Subcutaneous abdominal adipose tissue (tissue), 5 donors: ENCODE data around the gene ENAH.

Source experiments
- H3K27ac ChIP-seq: one replicate; pipeline ENCODE4 v1.7.0; 2013; ENCODE audit warnings: low read depth, mild to moderate bottlenecking, inconsistent platforms, low read length, moderate library complexity
- H3K27me3 ChIP-seq, 5 donors: one replicate each; pipeline ENCODE4 v1.7.0; 2013; ENCODE audit warnings: low read length in 5 of 5, inconsistent platforms in 1 of 5; ENCODE audit not compliant: control insufficient read depth in 5 of 5, insufficient read depth in 4 of 5
- H3K36me3 ChIP-seq, 5 donors: one replicate each; pipeline ENCODE4 v1.7.0; 2013; ENCODE audit warnings: low read length in 5 of 5; ENCODE audit not compliant: control insufficient read depth in 5 of 5, insufficient read depth in 5 of 5
- H3K4me1 ChIP-seq, 5 donors: one replicate each; pipeline ENCODE4 v1.7.0; 2013; ENCODE audit warnings: low read length in 5 of 5, mild to moderate bottlenecking in 3 of 5, moderate library complexity in 1 of 5; ENCODE audit not compliant: control insufficient read depth in 5 of 5, insufficient read depth in 5 of 5
- H3K4me3 ChIP-seq, 5 donors: one replicate each; pipeline ENCODE4 v1.7.0; 2013; ENCODE audit warnings: low read length in 5 of 5, low read depth in 1 of 5
- H3K9ac ChIP-seq, 5 donors: one replicate each; pipeline ENCODE4 v1.7.0; 2013; ENCODE audit warnings: low read length in 5 of 5, mild to moderate bottlenecking in 4 of 5, moderate library complexity in 3 of 5
- H3K9me3 ChIP-seq, 5 donors: one replicate each; pipeline ENCODE4 v1.7.0; 2013; ENCODE audit warnings: low read length in 5 of 5; ENCODE audit not compliant: control insufficient read depth in 5 of 5
- donor health status: healthy.
- donor health status: healthy.
- donor health status: healthy.
- donor health status: healthy.
- donor health status: healthy.

ENAH gene

GRCh38 chr1:225677350-225678124 lies 24.6 kb upstream of the ENAH start:
- Histone ChIP-seq H3K36me3 (no peaks in the 10 kb centered on the region), H3K9ac (no peak overlapping the region), H3K27ac (no peak overlapping the region), H3K4me1 (no peaks in the 10 kb centered on the region), H3K27me3 (peaks cover 0 to 5% (median 0%) of the 10 kb centered on the region in 5 donors), H3K9me3 (no peaks in the 10 kb centered on the region), H3K4me3 (no peak overlapping the region)

GRCh38 chr1:225674381-225674780 lies 21.5 kb upstream of the ENAH start:
- peaks cover 0 to 5% (median 0%) of the 10 kb centered on the region in 5 donors for H3K27me3 ChIP-seq

GRCh38 chr1:225670806-225671733 lies 18.1 kb upstream of the ENAH start:
- no peak overlapping the region for H3K27ac ChIP-seq
- H3K9me3 ChIP-seq = no peaks in the 10 kb centered on the region
- H3K27me3 ChIP-seq = no peaks in the 10 kb centered on the region
- H3K4me3 ChIP-seq = no peak overlapping the region
- no peaks in the 10 kb centered on the region for H3K36me3 ChIP-seq
- H3K4me1 ChIP-seq = peaks cover 0 to 9% (median 4%) of the 10 kb centered on the region in 5 donors
- H3K9ac ChIP-seq = no peak overlapping the region

More at GRCh38 chr1:225674381-225674780, 21.5 kb upstream of the ENAH start:
- H3K9ac ChIP-seq = no peak overlapping the region
- H3K9me3 ChIP-seq = no peaks in the 10 kb centered on the region
- no peak overlapping the region for H3K27ac ChIP-seq
- H3K4me1 ChIP-seq = no peaks in the 10 kb centered on the region
- H3K4me3 ChIP-seq = no peak overlapping the region
- no peaks in the 10 kb centered on the region for H3K36me3 ChIP-seq

GRCh38 chr1:225670356-225670755 lies 17.4 kb upstream of the ENAH start:
- Histone ChIP-seq H3K9me3 (no peaks in the 10 kb centered on the region), H3K27ac (no peak overlapping the region), H3K9ac (no peak overlapping the region), H3K4me1 (peaks cover 0 to 10% (median 4%) of the 10 kb centered on the region in 5 donors), H3K4me3 (no peak overlapping the region), H3K27me3 (no peaks in the 10 kb centered on the region), H3K36me3 (no peaks in the 10 kb centered on the region)

- H3K4me3 ChIP-seq = no peak overlapping the region
Measured at GRCh38 chr1:225668222-225668621, 15.3 kb upstream of the ENAH start.

DNA sequence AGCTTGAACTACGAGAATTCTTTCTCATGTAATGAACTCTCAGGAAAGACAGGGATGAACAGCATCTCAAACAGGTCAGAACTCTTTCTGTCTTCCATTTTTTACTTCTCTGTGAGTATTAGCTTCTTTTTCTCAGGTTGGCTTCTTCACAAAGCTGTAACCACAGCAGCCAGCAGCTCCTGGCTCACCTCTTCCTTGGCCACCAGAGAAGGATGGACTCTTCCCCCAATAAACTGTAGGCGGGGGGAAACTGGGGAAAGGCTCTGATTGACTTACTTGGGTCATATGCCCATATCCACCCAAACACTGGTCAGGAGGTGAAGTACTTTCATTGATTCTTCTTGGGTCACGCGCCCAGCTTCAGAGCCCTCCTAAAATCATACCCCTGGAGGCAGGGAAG lies 14.4 kb upstream of the ENAH start:
- Histone ChIP-seq H3K27me3 (no peaks in the 10 kb centered on the region), H3K4me3 (no peak overlapping the region), H3K9ac (no peak overlapping the region), H3K27ac (no peak overlapping the region), H3K4me1 (peaks cover 0 to 10% (median 4%) of the 10 kb centered on the region in 5 donors), H3K9me3 (no peaks in the 10 kb centered on the region), H3K36me3 (no peaks in the 10 kb centered on the region)

More at GRCh38 chr1:225668222-225668621, 15.3 kb upstream of the ENAH start:
- Histone ChIP-seq H3K36me3 (no peaks in the 10 kb centered on the region), H3K4me1 (peaks cover 0 to 10% (median 4%) of the 10 kb centered on the region in 5 donors), H3K27ac (no peak overlapping the region), H3K9me3 (no peaks in the 10 kb centered on the region), H3K27me3 (no peaks in the 10 kb centered on the region), H3K9ac (no peak overlapping the region)

DNA sequence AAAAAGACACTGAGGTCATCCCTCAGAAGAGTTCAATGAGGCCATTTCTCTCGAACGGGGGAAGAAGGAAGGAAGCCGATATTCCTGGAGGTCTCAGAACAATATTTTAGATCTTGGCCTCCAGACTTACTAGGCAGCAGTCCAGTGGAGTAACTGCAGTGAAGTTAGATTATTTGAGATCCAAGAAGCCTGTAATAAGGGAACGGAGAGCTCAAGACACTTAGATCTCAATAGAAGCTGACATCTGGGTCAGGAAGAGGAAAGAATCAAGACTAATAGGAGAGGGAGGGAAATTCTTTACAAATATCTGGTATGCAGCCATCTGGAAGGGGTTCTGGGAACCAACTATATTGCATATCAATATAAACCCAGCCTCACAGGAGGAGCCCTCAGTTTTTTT lies 13.6 kb upstream of the ENAH start:
- Histone ChIP-seq H3K27ac (no peak overlapping the region), H3K9me3 (no peaks in the 10 kb centered on the region), H3K36me3 (no peaks in the 10 kb centered on the region), H3K9ac (no peak overlapping the region), H3K4me3 (no peak overlapping the region), H3K4me1 (peaks cover 0 to 10% (median 4%) of the 10 kb centered on the region in 5 donors), H3K27me3 (no peaks in the 10 kb centered on the region)

DNA sequence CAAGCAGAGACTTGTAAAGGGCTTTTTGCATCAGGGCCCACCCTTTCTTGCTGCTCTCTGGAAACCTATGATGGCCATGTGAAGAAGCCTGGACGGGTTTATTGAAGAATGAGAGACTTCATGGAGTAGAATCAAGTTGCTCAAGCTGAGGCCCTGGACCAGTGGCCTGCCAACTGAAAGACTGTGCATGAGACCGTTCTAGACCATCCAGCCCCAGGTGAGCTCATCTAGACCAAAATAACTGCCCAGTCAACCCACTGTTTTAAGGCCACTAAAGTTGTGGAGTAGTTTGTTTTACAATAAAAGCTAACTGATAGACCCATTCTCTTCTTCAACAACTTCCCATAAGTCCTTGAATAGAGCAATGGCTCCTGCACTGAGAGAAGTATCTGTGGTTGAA lies 11.8 kb upstream of the ENAH start:
- Histone ChIP-seq H3K9me3 (no peaks in the 10 kb centered on the region), H3K4me3 (no peak overlapping the region), H3K27me3 (no peaks in the 10 kb centered on the region), H3K36me3 (no peaks in the 10 kb centered on the region), H3K9ac (no peak overlapping the region), H3K4me1 (peaks cover 0 to 22% (median 4%) of the 10 kb centered on the region in 5 donors), H3K27ac (no peak overlapping the region)

DNA sequence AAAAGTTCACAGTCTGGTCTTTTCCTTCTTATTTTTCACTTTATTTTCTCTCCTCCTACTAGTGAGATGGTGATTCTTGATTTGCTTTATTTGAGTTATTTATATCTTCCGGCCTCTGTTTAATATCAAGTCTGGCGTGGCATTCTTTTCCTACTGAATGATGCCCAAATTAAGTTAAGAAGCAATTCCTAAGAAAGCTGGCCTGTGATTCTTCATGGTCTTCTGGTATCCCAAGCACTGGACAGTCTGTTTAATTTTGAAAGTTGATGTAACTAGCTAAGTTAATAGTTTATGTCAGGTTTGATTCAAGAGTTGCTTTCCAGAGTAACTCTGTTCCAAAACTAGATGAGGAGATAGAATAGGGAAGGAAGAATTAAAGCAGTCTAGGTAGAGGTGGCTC lies 9.2 kb upstream of the ENAH start:
- no peak overlapping the region for H3K4me3 ChIP-seq
- no peak overlapping the region for H3K9ac ChIP-seq
- no peaks in the 10 kb centered on the region for H3K9me3 ChIP-seq
- no peaks in the 10 kb centered on the region for H3K27me3 ChIP-seq
- peaks cover 2 to 28% (median 5%) of the 10 kb centered on the region in 5 donors for H3K4me1 ChIP-seq
- no peak overlapping the region for H3K27ac ChIP-seq
- H3K36me3 ChIP-seq = no peaks in the 10 kb centered on the region

DNA sequence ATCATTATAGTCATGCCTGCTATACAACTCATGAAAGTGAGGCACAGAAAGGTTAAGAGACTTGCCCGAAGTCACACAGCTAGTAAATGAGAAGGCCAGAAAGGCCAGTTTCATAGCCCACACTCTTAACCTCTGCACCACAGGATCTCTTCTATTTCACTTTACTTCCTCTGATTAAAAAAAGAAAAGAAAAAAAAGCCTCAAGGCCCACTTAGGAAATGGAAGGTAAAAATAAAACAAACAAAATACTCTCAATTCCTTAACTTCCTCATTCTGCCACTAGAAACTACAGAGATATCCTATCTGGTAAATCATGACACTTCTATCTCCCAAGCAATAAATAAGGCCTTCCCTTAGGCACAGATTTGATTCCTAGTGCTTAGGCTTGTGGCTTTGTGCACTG lies 7.6 kb upstream of the ENAH start:
- Histone ChIP-seq H3K9ac (peak overlapping the region in 2 of 5 donors; percentile 11 to 48), H3K4me3 (no peak overlapping the region), H3K9me3 (no peaks in the 10 kb centered on the region), H3K27ac (no peak overlapping the region), H3K36me3 (no peaks in the 10 kb centered on the region), H3K4me1 (peaks cover 0 to 24% (median 9%) of the 10 kb centered on the region in 5 donors), H3K27me3 (no peaks in the 10 kb centered on the region)
